Adrenal gland (tissue), 12 donors: Measurements from ENCODE around the gene GALNT7. TPM values are rescaled to one million over a fixed set of nuclear protein-coding genes. Genes with fewer than 3 reads are reported as not detected.

Experiments
- DNase-seq, 7 donors: peaks; one replicate each; pipeline ENCODE4 v3.0.0-alpha.2; 2019 to 2020
- H3K27ac ChIP-seq, 5 donors: fragments of 200-600 bp; sonication (generic) in 4 of 5; 1 replicate in 3 of 5; 2 replicates in 2 of 5; pipeline versions ENCODE4 v1.5.1 to v1.8.0; 2016 to 2020; ENCODE audit warnings: mild to moderate bottlenecking in 1 of 5
- H3K27me3 ChIP-seq: fragments of 200-600 bp; 2 replicates; pipeline ENCODE4 v1.8.0; 2021
- H3K36me3 ChIP-seq, 2 donors: fragments of 200-600 bp; replicated peaks in 1 of 2; 1 replicate in 1 of 2; 2 replicates in 1 of 2; pipeline versions ENCODE4 v1.5.1 to v1.8.0; 2018 to 2022
- H3K4me1 ChIP-seq, 2 donors: fragments of 200-600 bp; replicated peaks in 1 of 2; 1 replicate in 1 of 2; 2 replicates in 1 of 2; pipeline versions ENCODE4 v1.5.1 to v1.8.0; 2018 to 2021
- H3K4me3 ChIP-seq, 4 donors: fragments of 200-600 bp; sonication (generic) in 3 of 4; one replicate each; pipeline ENCODE4 v1.5.1; 2016 to 2018
- H3K9me3 ChIP-seq, 3 donors: fragments of 200-600 bp; sonication (generic) in 1 of 3; replicated peaks in 1 of 3; 1 replicate in 2 of 3; 2 replicates in 1 of 3; pipeline versions ENCODE4 v1.5.1 to v1.8.0; 2016 to 2021
- POLR2A ChIP-seq, 2 donors: fragments of 450-650 bp; IDR thresholded peaks; one replicate each; pipeline ENCODE4 v1.6.1; 2017; ENCODE audit warnings: antibody characterized with exemption in 2 of 2, mild to moderate bottlenecking in 2 of 2, moderate library complexity in 1 of 2
- WGBS, 4 donors: extraction: QIAGEN DNeasy Blood & Tissue Kit in 2 of 4; methylation state at CpG; one replicate each; pipeline versions ENCODE4 v1.1.5 to v1.1.7; 2013 to 2017; 5-methylcytosine and 5-hydroxymethylcytosine counted together
- intact Hi-C, 2 donors: fragments of 100-400 bp; cut with DNase I; formaldehyde crosslinking; loops; one replicate each; pipeline versions ENCODE4 v1.14.1 to v1.15.0; 2022 to 2023
- polyA plus RNA-seq, 3 donors: library from polyadenylated mRNA; stranded (reverse); fragments of 200-250 nt in 2 of 3; fragments of 350-450 nt in 1 of 3; fragmentation: Illumina TruSeq in 1 of 3; extraction: RNeasy Lipid Tissue Mini Kit (QIAGEN cat#74804) in 1 of 3; gene quantifications; one replicate each; pipeline ENCODE4 v1.2.3, GENCODE V29; 2013 to 2014
- total RNA-seq, 9 donors: library from RNA; depleted of rRNA in 4 of 9; stranded (reverse); fragments of >200 nt in 4 of 9; fragments of 120-200 nt in 1 of 9; fragmentation: NEBNext Ultra II Directional in 1 of 9; extraction: Animal tissue kit (Norgen Biotek cat#: 25700) in 1 of 9; gene quantifications; one replicate each; pipeline versions ENCODE4 v1.1.0 to v1.2.4, GENCODE V29; 2013 to 2023
- TF ChIP-seq, protein P1 (sequence below), 6 experiments: fragments of 450-650 bp in 4 of 6; fragments of 200-600 bp in 2 of 6; sonication (generic) in 1 of 6; IDR thresholded peaks; 1 replicate in 5 of 6; 2 replicates in 1 of 6; pipeline versions ENCODE4 v1.5.1 to v1.8.0; 2016 to 2021; ENCODE audit warnings: antibody characterized with exemption in 6 of 6, mild to moderate bottlenecking in 2 of 6, moderate library complexity in 1 of 6
- donor health status: healthy with polysubstance abuse.
- donor health status: Bipolar disorder and iron deficiency.
- donor health status: DM: yes; HTN: yes; CAD: no.
- donor health status: DM: no; HTN: no; CAD: no.
- donor health status: DM: no; HTN: no; CAD: no.
- donor health status: DM: yes; HTN: yes; CAD: no.

Gene GALNT7
- total and polyA plus RNA-seq, 12 donors: 4.4 to 21.9 (median 10.3) TPM

GRCh38 chr4:173345648-173346047 lies 177.0 kb downstream of the GALNT7 start:
- Histone ChIP-seq H3K9me3 (no peaks in the 10 kb centered on the region), H3K27me3 (no peaks in the 10 kb centered on the region), H3K27ac (no peak overlapping the region), H3K4me1 (no peaks in the 10 kb centered on the region), H3K4me3 (no peak overlapping the region), H3K36me3 (no peaks in the 10 kb centered on the region)
- no peak for TF ChIP-seq POLR2A (IDR thresholded peaks at IDR 0.05)
- TF ChIP-seq, protein P1, sequence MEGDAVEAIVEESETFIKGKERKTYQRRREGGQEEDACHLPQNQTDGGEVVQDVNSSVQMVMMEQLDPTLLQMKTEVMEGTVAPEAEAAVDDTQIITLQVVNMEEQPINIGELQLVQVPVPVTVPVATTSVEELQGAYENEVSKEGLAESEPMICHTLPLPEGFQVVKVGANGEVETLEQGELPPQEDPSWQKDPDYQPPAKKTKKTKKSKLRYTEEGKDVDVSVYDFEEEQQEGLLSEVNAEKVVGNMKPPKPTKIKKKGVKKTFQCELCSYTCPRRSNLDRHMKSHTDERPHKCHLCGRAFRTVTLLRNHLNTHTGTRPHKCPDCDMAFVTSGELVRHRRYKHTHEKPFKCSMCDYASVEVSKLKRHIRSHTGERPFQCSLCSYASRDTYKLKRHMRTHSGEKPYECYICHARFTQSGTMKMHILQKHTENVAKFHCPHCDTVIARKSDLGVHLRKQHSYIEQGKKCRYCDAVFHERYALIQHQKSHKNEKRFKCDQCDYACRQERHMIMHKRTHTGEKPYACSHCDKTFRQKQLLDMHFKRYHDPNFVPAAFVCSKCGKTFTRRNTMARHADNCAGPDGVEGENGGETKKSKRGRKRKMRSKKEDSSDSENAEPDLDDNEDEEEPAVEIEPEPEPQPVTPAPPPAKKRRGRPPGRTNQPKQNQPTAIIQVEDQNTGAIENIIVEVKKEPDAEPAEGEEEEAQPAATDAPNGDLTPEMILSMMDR (IDR thresholded peaks at IDR 0.05): no peak
- intact Hi-C loops: no loop called here
- 65 to 73% (median 68%) methylated on average over 2 of the region's 2 CpGs for WGBS, 4 donors
- no peak for DNase-seq

DNA sequence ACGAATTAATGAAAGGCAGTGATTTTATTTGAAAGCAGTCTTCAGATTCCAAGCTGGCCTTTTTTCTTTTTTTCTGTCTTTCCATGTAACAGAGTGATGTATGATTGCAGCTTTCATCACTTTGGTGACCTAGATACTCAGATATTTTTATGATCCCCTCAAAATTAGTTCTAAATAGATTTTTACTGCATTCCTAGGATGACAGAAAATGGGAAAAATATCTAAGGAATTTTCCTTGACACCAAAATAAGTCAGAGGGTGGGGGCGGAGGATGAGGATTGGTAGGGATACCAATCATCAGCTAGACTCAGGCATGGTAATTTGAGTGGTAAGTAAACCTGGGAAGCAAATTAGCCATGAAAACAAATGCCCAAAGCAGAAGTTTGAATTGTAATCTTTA lies 177.5 kb downstream of the GALNT7 start:
- DNase-seq: no peak
- no peak overlapping the region for H3K4me3 ChIP-seq
- H3K27ac ChIP-seq: no peak overlapping the region
- H3K36me3 ChIP-seq: no peaks in the 10 kb centered on the region
- H3K4me1 ChIP-seq: no peaks in the 10 kb centered on the region
- intact Hi-C loops: no loop called here
- 44 to 83% (median 80%) methylated on average over 2 of the region's 2 CpGs for whole genome bisulfite sequencing, 4 donors
- H3K9me3 ChIP-seq: no peaks in the 10 kb centered on the region
- no peak for TF ChIP-seq POLR2A (IDR thresholded peaks at IDR 0.05)
- TF ChIP-seq, protein P1 (IDR thresholded peaks at IDR 0.05): no peak
- H3K27me3 ChIP-seq: no peaks in the 10 kb centered on the region

GRCh38 chr4:173347467-173347866 lies 178.9 kb downstream of the GALNT7 start:
- H3K4me1 ChIP-seq: no peaks in the 10 kb centered on the region
- H3K27me3 ChIP-seq: no peaks in the 10 kb centered on the region
- TF ChIP-seq POLR2A (IDR thresholded peaks at IDR 0.05): no peak
- TF ChIP-seq, protein P1 (IDR thresholded peaks at IDR 0.05): no peak
- H3K36me3 ChIP-seq: no peaks in the 10 kb centered on the region
- no peak overlapping the region for H3K4me3 ChIP-seq
- intact Hi-C loops: no loop called here
- no peak overlapping the region for H3K27ac ChIP-seq
- WGBS, 4 donors: 95 to 100% (median 98%) methylated on average over 1 of the region's 1 CpG
- no peaks in the 10 kb centered on the region for H3K9me3 ChIP-seq
- DNase-seq: no peak

- H3K4me1 ChIP-seq: no peaks in the 10 kb centered on the region
- TF ChIP-seq, protein P1 (IDR thresholded peaks at IDR 0.05): no peak
- no peak for TF ChIP-seq POLR2A (IDR thresholded peaks at IDR 0.05)
- H3K27me3 ChIP-seq: no peaks in the 10 kb centered on the region
- H3K4me3 ChIP-seq: no peak overlapping the region
- no peaks in the 10 kb centered on the region for H3K9me3 ChIP-seq
- H3K27ac ChIP-seq: no peak overlapping the region
- no peak for DNase-seq
- intact Hi-C loops: no loop called here
- H3K36me3 ChIP-seq: no peaks in the 10 kb centered on the region
- 72 to 80% (median 79%) methylated on average over 2 of the region's 2 CpGs for WGBS, 4 donors
These were observed 189.3 kb downstream of the GALNT7 start for GRCh38 chr4:173357939-173358338.
